ENCODE measurements around the gene PTPRJ. TPM values are rescaled to one million over a fixed set of nuclear protein-coding genes. Genes with fewer than 3 reads are reported as not detected.

PTPRJ gene
- total RNA-seq, 1 experiment from 2014 or later, result 12.1 TPM

GRCh38 chr11:48162885-48163268 is 182.5 kb downstream of the PTPRJ start:
- intact Hi-C loops (cut with micrococcal nuclease; ENCODE audit: unreplicated experiment), result no loop called here
- no peak overlapping the region for H3K4me3 ChIP-seq (ENCODE audit: low read depth, low read length, poor library complexity, severe bottlenecking)
- ChIA-PET CTCF (no interaction called here), POLR2A (ENCODE audit: low non-redundant PET) (no interaction called here)
- H3K9me3 ChIP-seq (ENCODE audit: low read depth, low read length, poor library complexity, severe bottlenecking), result no peaks in the 10 kb centered on the region
- no peaks in the 10 kb centered on the region for H3K27me3 ChIP-seq (replicated peaks; ENCODE audit: insufficient read depth, low read depth, low read length, poor library complexity)
- H3K27ac ChIP-seq (ENCODE audit: low read depth, low read length, poor library complexity, severe bottlenecking), result no peak overlapping the region
- BruUV-seq (replicated peaks), result no TSS peak
- no peak for DNase-seq (ENCODE audit: low spot score)
- no peaks in the 10 kb centered on the region for H3K36me3 ChIP-seq (ENCODE audit: insufficient read depth, low read length, poor library complexity, severe bottlenecking)
- TF ChIP-seq CTCF (conservative IDR thresholded peaks at IDR 0.05; ENCODE audit: low read depth, low read length), result no peak
- TF ChIP-seq EZH2 (IDR thresholded peaks at IDR 0.05; ENCODE audit: borderline replicate concordance, low read depth, low read length, poor library complexity, severe bottlenecking), result no peak
- H3K4me1 ChIP-seq (ENCODE audit: insufficient read depth, low read length, poor library complexity, severe bottlenecking), result no peaks in the 10 kb centered on the region

GRCh38 chr11:48163360-48164100 is 183.2 kb downstream of the PTPRJ start:
- Histone ChIP-seq H3K9me3 (ENCODE audit: low read depth, low read length, poor library complexity, severe bottlenecking) (no peaks in the 10 kb centered on the region), H3K4me3 (ENCODE audit: low read depth, low read length, poor library complexity, severe bottlenecking) (no peak overlapping the region), H3K27ac (ENCODE audit: low read depth, low read length, poor library complexity, severe bottlenecking) (no peak overlapping the region), H3K27me3 (replicated peaks; ENCODE audit: insufficient read depth, low read depth, low read length, poor library complexity) (no peaks in the 10 kb centered on the region), H3K36me3 (ENCODE audit: insufficient read depth, low read length, poor library complexity, severe bottlenecking) (no peaks in the 10 kb centered on the region), H3K4me1 (ENCODE audit: insufficient read depth, low read length, poor library complexity, severe bottlenecking) (no peaks in the 10 kb centered on the region)
- POLR2A ChIA-PET (ENCODE audit: low non-redundant PET), result no interaction called here
- no TSS peak for BruUV-seq (replicated peaks)
- TF ChIP-seq CTCF (conservative IDR thresholded peaks at IDR 0.05; ENCODE audit: low read depth, low read length) (no peak), EZH2 (IDR thresholded peaks at IDR 0.05; ENCODE audit: borderline replicate concordance, low read depth, low read length, poor library complexity, severe bottlenecking) (no peak)
- CTCF ChIA-PET, result no interaction called here
- intact Hi-C loops (cut with micrococcal nuclease; ENCODE audit: unreplicated experiment), result no loop called here
- DNase-seq (ENCODE audit: low spot score), result no peak

GRCh38 chr11:48164836-48165235 is 184.5 kb downstream of the PTPRJ start:
- no peak for DNase-seq (ENCODE audit: low spot score)
- TF ChIP-seq EZH2 (IDR thresholded peaks at IDR 0.05; ENCODE audit: borderline replicate concordance, low read depth, low read length, poor library complexity, severe bottlenecking), result no peak
- no peak for TF ChIP-seq CTCF (conservative IDR thresholded peaks at IDR 0.05; ENCODE audit: low read depth, low read length)
- no peaks in the 10 kb centered on the region for H3K27me3 ChIP-seq (replicated peaks; ENCODE audit: insufficient read depth, low read depth, low read length, poor library complexity)
- H3K9me3 ChIP-seq (ENCODE audit: low read depth, low read length, poor library complexity, severe bottlenecking), result no peaks in the 10 kb centered on the region
- H3K27ac ChIP-seq (ENCODE audit: low read depth, low read length, poor library complexity, severe bottlenecking), result no peak overlapping the region
- CTCF ChIA-PET, result interaction anchor here (0.6 kb wide), 1 partner anchor 848 kb away, joined by 4 read pairs; no protein-coding TSS in a partner anchor
- intact Hi-C loops (cut with micrococcal nuclease; ENCODE audit: unreplicated experiment), result no loop called here
- POLR2A ChIA-PET (ENCODE audit: low non-redundant PET), result no interaction called here
- no peaks in the 10 kb centered on the region for H3K36me3 ChIP-seq (ENCODE audit: insufficient read depth, low read length, poor library complexity, severe bottlenecking)
- BruUV-seq (replicated peaks), result no TSS peak
- no peak overlapping the region for H3K4me3 ChIP-seq (ENCODE audit: low read depth, low read length, poor library complexity, severe bottlenecking)
- no peaks in the 10 kb centered on the region for H3K4me1 ChIP-seq (ENCODE audit: insufficient read depth, low read length, poor library complexity, severe bottlenecking)

Measured in A673 (cell line).